Loucy (cell line): Measurements from ENCODE around the gene ZNF32.

ENCODE experiments used
- EZH2phosphoT487 ChIP-seq: fragments of 200-600 bp; IDR thresholded peaks from 2 replicates; pipeline ENCODE4 v1.6.1; 2018; ENCODE audit warnings: antibody characterized with exemption, mild to moderate bottlenecking, moderate library complexity, borderline replicate concordance
- TF ChIP-seq, protein P1 (sequence below): fragments of 200-600 bp; sonication (generic); conservative IDR thresholded peaks from 2 replicates; pipeline ENCODE4 v1.5.1; 2014; ENCODE audit warnings: mild to moderate bottlenecking, antibody characterized with exemption, low read length

DNA sequence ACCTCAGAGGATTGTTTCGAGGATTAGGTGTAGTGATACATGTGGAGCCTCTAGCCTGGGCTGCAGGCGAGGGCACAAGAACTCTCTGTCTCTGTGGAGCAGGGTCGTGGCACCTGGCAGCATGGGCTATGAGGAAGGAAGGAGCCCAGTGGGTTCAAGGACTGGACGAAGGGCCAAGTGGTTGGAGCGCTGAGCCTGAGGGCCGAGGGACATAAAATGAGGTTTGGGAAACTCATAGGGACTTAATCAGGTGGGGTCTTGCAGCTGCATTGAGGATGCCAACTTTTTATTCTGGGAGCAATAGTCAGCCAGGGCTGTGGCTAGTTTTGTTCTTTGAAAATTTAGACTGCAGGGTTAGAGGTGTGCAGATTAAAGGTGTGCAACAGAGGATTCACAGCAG, 33.0 kb upstream of the ZNF32 start:
- TF ChIP-seq, protein P1, sequence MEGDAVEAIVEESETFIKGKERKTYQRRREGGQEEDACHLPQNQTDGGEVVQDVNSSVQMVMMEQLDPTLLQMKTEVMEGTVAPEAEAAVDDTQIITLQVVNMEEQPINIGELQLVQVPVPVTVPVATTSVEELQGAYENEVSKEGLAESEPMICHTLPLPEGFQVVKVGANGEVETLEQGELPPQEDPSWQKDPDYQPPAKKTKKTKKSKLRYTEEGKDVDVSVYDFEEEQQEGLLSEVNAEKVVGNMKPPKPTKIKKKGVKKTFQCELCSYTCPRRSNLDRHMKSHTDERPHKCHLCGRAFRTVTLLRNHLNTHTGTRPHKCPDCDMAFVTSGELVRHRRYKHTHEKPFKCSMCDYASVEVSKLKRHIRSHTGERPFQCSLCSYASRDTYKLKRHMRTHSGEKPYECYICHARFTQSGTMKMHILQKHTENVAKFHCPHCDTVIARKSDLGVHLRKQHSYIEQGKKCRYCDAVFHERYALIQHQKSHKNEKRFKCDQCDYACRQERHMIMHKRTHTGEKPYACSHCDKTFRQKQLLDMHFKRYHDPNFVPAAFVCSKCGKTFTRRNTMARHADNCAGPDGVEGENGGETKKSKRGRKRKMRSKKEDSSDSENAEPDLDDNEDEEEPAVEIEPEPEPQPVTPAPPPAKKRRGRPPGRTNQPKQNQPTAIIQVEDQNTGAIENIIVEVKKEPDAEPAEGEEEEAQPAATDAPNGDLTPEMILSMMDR: no peak
- TF ChIP-seq EZH2phosphoT487: no peak
